Suprapubic skin (tissue), 4 donors: ENCODE measurements around the gene EPYC. TPM values are rescaled to one million over a fixed set of nuclear protein-coding genes. Genes with fewer than 3 reads are reported as not detected.

Source experiments
- DNase-seq, 2 donors: peaks; one replicate each; pipeline ENCODE4 v3.0.0-alpha.2; 2019; ENCODE audit warnings: low spot score in 2 of 2
- H3K27ac ChIP-seq: fragments of 200-600 bp; sonication (generic); one replicate; pipeline ENCODE4 v1.5.1; 2019
- H3K27me3 ChIP-seq: fragments of 200-600 bp; sonication (generic); one replicate; pipeline ENCODE4 v1.5.1; 2019
- H3K36me3 ChIP-seq: fragments of 200-600 bp; sonication (generic); one replicate; pipeline ENCODE4 v1.5.1; 2019
- H3K4me1 ChIP-seq: fragments of 200-600 bp; sonication (generic); one replicate; pipeline ENCODE4 v1.5.1; 2019
- H3K4me3 ChIP-seq: fragments of 200-600 bp; sonication (generic); one replicate; pipeline ENCODE4 v1.5.1; 2019; ENCODE audit warnings: mild to moderate bottlenecking
- H3K9me3 ChIP-seq: fragments of 200-600 bp; sonication (generic); one replicate; pipeline ENCODE4 v1.5.1; 2019
- CTCF ChIP-seq, 2 donors: fragments of 200-600 bp in 1 of 2; fragments of 450-650 bp in 1 of 2; sonication (generic) in 1 of 2; IDR thresholded peaks; one replicate each; pipeline ENCODE4 v1.5.1; 2016 to 2019; ENCODE audit warnings: antibody characterized with exemption in 2 of 2, mild to moderate bottlenecking in 1 of 2, moderate library complexity in 1 of 2
- EP300 ChIP-seq: sonication (generic); formaldehyde crosslinking; IDR thresholded peaks from one replicate; pipeline ENCODE4 v1.6.1; 2017; ENCODE audit warnings: antibody characterized with exemption
- POLR2A ChIP-seq, 2 donors: fragments of 450-650 bp; IDR thresholded peaks; one replicate each; pipeline ENCODE4 v1.6.1; 2017; ENCODE audit warnings: antibody characterized with exemption in 2 of 2, mild to moderate bottlenecking in 2 of 2, moderate library complexity in 2 of 2
- POLR2AphosphoS5 ChIP-seq, 3 donors: sonication (generic); formaldehyde crosslinking; IDR thresholded peaks; one replicate each; pipeline ENCODE4 v1.6.1; 2017; ENCODE audit warnings: antibody characterized with exemption in 3 of 3
- WGBS: methylation state at CpG from one replicate; pipeline ENCODE4 v1.1.5; 2018; 5-methylcytosine and 5-hydroxymethylcytosine counted together
- total RNA-seq, 4 donors: library from RNA; depleted of rRNA; stranded (reverse); fragments of >200 nt; gene quantifications; one replicate each; pipeline ENCODE4 v1.1.0, GENCODE V29; 2016

The EPYC gene
- total RNA-seq, 4 donors from 2014 or later: not detected

- Histone ChIP-seq H3K27me3 (no peaks in the 10 kb centered on the region), H3K27ac (no peak overlapping the region), H3K9me3 (no peaks in the 10 kb centered on the region), H3K36me3 (no peaks in the 10 kb centered on the region), H3K4me1 (no peaks in the 10 kb centered on the region), H3K4me3 (no peak overlapping the region)
- TF ChIP-seq EP300 (no peak), CTCF (IDR thresholded peaks at IDR 0.05) (no peak), POLR2A (IDR thresholded peaks at IDR 0.05) (no peak), POLR2AphosphoS5 (IDR thresholded peaks at IDR 0.05) (no peak)
- no peak for DNase-seq
These were observed 30.5 kb downstream of the EPYC start for GRCh38 chr12:90974286-90974685.

- Histone ChIP-seq H3K4me1 (no peaks in the 10 kb centered on the region), H3K27me3 (no peaks in the 10 kb centered on the region), H3K36me3 (no peaks in the 10 kb centered on the region), H3K9me3 (no peaks in the 10 kb centered on the region), H3K27ac (no peak overlapping the region), H3K4me3 (no peak overlapping the region)
- no peak for DNase-seq
- TF ChIP-seq CTCF (IDR thresholded peaks at IDR 0.05): no peak
- TF ChIP-seq POLR2AphosphoS5 (IDR thresholded peaks at IDR 0.05): no peak
- no peak for TF ChIP-seq POLR2A (IDR thresholded peaks at IDR 0.05)
- no peak for TF ChIP-seq EP300
These were observed 32.5 kb downstream of the EPYC start for GRCh38 chr12:90972226-90972625.

GRCh38 chr12:90970911-90971310 is 33.9 kb downstream of the EPYC start:
- no peaks in the 10 kb centered on the region for H3K9me3 ChIP-seq
- no peaks in the 10 kb centered on the region for H3K27me3 ChIP-seq
- H3K4me3 ChIP-seq: no peak overlapping the region
- no peak for DNase-seq
- H3K27ac ChIP-seq: no peak overlapping the region
- no peaks in the 10 kb centered on the region for H3K36me3 ChIP-seq
- H3K4me1 ChIP-seq: no peaks in the 10 kb centered on the region
- TF ChIP-seq CTCF (IDR thresholded peaks at IDR 0.05): no peak
- TF ChIP-seq POLR2AphosphoS5 (IDR thresholded peaks at IDR 0.05): no peak
- TF ChIP-seq POLR2A (IDR thresholded peaks at IDR 0.05): no peak
- no peak for TF ChIP-seq EP300

- Histone ChIP-seq H3K36me3 (no peaks in the 10 kb centered on the region), H3K4me3 (no peak overlapping the region), H3K4me1 (no peaks in the 10 kb centered on the region), H3K27me3 (no peaks in the 10 kb centered on the region), H3K27ac (no peak overlapping the region), H3K9me3 (no peaks in the 10 kb centered on the region)
- TF ChIP-seq POLR2A (IDR thresholded peaks at IDR 0.05): no peak
- TF ChIP-seq POLR2AphosphoS5 (IDR thresholded peaks at IDR 0.05): no peak
- TF ChIP-seq EP300: no peak
- no peak for TF ChIP-seq CTCF (IDR thresholded peaks at IDR 0.05)
- DNase-seq: no peak
These were observed 34.3 kb downstream of the EPYC start for GRCh38 chr12:90970471-90970870.

GRCh38 chr12:90969851-90970250 is 34.9 kb downstream of the EPYC start:
- H3K36me3 ChIP-seq: no peaks in the 10 kb centered on the region
- WGBS: 81% methylated on average over 2 of the region's 2 CpGs
- no peak for DNase-seq
- TF ChIP-seq POLR2AphosphoS5 (IDR thresholded peaks at IDR 0.05): no peak
- TF ChIP-seq CTCF (IDR thresholded peaks at IDR 0.05): no peak
- TF ChIP-seq EP300: no peak
- TF ChIP-seq POLR2A (IDR thresholded peaks at IDR 0.05): no peak
- no peak overlapping the region for H3K4me3 ChIP-seq
- H3K27me3 ChIP-seq: no peaks in the 10 kb centered on the region
- H3K9me3 ChIP-seq: no peaks in the 10 kb centered on the region
- H3K4me1 ChIP-seq: no peaks in the 10 kb centered on the region
- no peak overlapping the region for H3K27ac ChIP-seq
